Measurements from ENCODE around the gene GATAD2A. TPM values are rescaled to one million over a fixed set of nuclear protein-coding genes. Genes with fewer than 3 reads are reported as not detected.

The GATAD2A gene
- total and polyA plus RNA-seq, 9 of the 15 experiments (the other 6 are each of a cell fraction or from before 2014, with no cell fraction given), result 2.4 to 226 (median 44.2) TPM

DNA sequence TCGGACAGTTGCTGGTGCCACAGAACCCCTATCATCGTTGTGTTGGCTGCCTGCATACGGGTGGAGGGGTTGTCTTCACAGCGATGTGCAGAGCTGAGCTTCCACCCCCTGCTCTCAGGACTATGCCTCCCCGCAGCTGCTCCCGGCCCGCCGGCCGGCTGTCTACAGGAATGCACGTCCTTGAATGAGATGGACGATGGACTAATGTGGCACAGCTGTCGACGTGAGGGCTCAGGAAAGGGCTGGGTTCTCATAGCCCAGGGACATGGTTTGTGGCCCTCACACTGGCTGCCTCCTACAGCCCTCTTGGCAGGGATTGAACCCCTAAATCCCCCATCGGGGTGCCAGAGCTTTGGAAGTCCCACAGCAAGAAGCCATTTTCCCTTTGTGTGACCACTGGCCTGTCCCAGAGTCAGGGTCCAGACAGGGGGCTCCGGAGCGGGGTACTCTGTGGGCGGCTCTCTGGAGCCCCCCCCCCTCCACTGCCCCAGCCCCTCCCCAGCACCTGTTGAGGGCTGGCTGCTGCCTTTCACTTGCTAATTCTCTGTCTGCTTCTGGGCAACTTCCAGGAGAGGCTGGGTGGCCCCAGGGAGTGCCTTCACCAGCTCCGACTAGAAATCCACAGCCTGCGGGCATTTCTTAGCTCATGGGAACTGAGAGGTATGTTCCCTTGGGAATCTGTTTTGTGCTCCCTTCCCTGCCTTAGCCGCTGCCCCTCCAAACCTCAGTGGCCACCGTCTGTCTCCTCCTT lies 69.7 kb downstream of the GATAD2A start:
- Histone ChIP-seq H3K27ac (ENCODE audit: extremely low read depth, low read depth, low read length) (peak overlapping the region; percentile 17; the same call in 1 of the 3 replicates), H3K9me3 (replicated peaks; ENCODE audit: control insufficient read depth, insufficient read depth, low read depth, low read length) (no peaks in the 10 kb centered on the region), H3K27me3 (ENCODE audit: control insufficient read depth in 2 of 2, insufficient read depth in 2 of 2, low read length in 2 of 2) (no peaks in the 10 kb centered on the region), H4K20me1 (replicated peaks; ENCODE audit: control insufficient read depth, insufficient read depth, low read length) (peaks cover 41% of the 10 kb centered on the region; the same call in 1 of the 2 replicates), H3K4me2 (ENCODE audit: insufficient read depth, low read length) (no peak overlapping the region), H3K4me1 (replicated peaks in 1 of 2; ENCODE audit: control insufficient read depth in 2 of 2, insufficient read depth in 2 of 2, low read length in 2 of 2) (peaks cover 9 to 21% of the 10 kb centered on the region in 2 experiments; a peak in 4 of 5 replicates), H2AFZ (ENCODE audit: low read depth, low read length) (no peak overlapping the region), H3K9ac (ENCODE audit: insufficient read depth in 1 of 2, low read depth in 2 of 2, low read length in 2 of 2) (peak overlapping the region in 1 of 2 experiments; percentile 75; a peak in 2 of 4 replicates), H3K79me2 (ENCODE audit: control insufficient read depth, insufficient read depth, low read length) (peaks cover 96% of the 10 kb centered on the region), H3K4me3 (no peak overlapping the region), H3K9me1 (ENCODE audit: control insufficient read depth, insufficient read depth, low read length) (peaks cover 4% of the 10 kb centered on the region), H3K36me3 (ENCODE audit: control insufficient read depth, insufficient read depth, low read length) (peaks cover 91% of the 10 kb centered on the region)
- POLR2A ChIA-PET, result interaction anchor here (0.7 to 1.0 kb wide), 2 partner anchors 12 to 31 kb away, joined by 3 to 6 read pairs; no protein-coding TSS in a partner anchor
- DNase-seq (ENCODE audit: extremely low read depth in 1 of 4, low spot score in 3 of 4) (no peak), FAIRE-seq (no peak), ATAC-seq (no peak)
- CTCF ChIA-PET (ENCODE audit: low intra/inter-chr PET ratio), result no interaction called here
- TF ChIP-seq ASH1L (IDR thresholded peaks at IDR 0.05; ENCODE audit: borderline replicate concordance, low read depth, partially characterized antibody) (no peak), POLR2G (IDR thresholded peaks at IDR 0.05; ENCODE audit: low read depth, low read length) (0 out of 2 replicates have a peak, but pooled peaks have one; percentile 41)
- intact Hi-C loops (cut with micrococcal nuclease) (no loop called here), in situ Hi-C loops (cut with MboI) (no loop called here)
- 86% methylated on average over 18 of the region's 21 CpGs for WGBS (ENCODE audit: insufficient coverage, low coverage, missing lambda C conversion rate)
- BruUV-seq (replicated peaks), result no TSS peak
